Measurements from ENCODE around the gene NBDY.

NBDY gene

GRCh38 chrX:56793112-56793430 is 64.0 kb downstream of the NBDY start:
- TF ChIP-seq CTCF (IDR thresholded peaks at IDR 0.05; ENCODE audit: low read depth, low read length), result no peak

GRCh38 chrX:56793521-56794320 is 64.7 kb downstream of the NBDY start:
- peak; percentile 6 for TF ChIP-seq CTCF (IDR thresholded peaks at IDR 0.05; ENCODE audit: low read depth, low read length)
- no peak for DNase-seq (ENCODE audit: extremely low read depth, low read depth)

More at GRCh38 chrX:56793112-56793430, 64.0 kb downstream of the NBDY start:
- no peak for DNase-seq (ENCODE audit: extremely low read depth, low read depth)

GRCh38 chrX:56794404-56795230 is 65.6 kb downstream of the NBDY start:
- no peak for TF ChIP-seq CTCF (IDR thresholded peaks at IDR 0.05; ENCODE audit: low read depth, low read length)
- DNase-seq (ENCODE audit: extremely low read depth, low read depth), result no peak

- no peak for DNase-seq (ENCODE audit: extremely low read depth, low read depth)
- no peak for TF ChIP-seq CTCF (IDR thresholded peaks at IDR 0.05; ENCODE audit: low read depth, low read length)
These were observed 66.3 kb downstream of the NBDY start for GRCh38 chrX:56795309-56795868.

GRCh38 chrX:56796641-56797395 is 67.8 kb downstream of the NBDY start:
- no peak for TF ChIP-seq CTCF (IDR thresholded peaks at IDR 0.05; ENCODE audit: low read depth, low read length)
- DNase-seq (ENCODE audit: extremely low read depth, low read depth), result no peak

- DNase-seq (ENCODE audit: extremely low read depth, low read depth), result no peak
- no peak for TF ChIP-seq CTCF (IDR thresholded peaks at IDR 0.05; ENCODE audit: low read depth, low read length)
These were observed 68.7 kb downstream of the NBDY start for GRCh38 chrX:56797574-56798338.

Measured in AG09319 (cell line).